Endodermal cell (in vitro differentiated cells): ENCODE results near the gene SEMA3D. TPM values are rescaled to one million over a fixed set of nuclear protein-coding genes. Genes with fewer than 3 reads are reported as not detected.

Experiments
- DNase-seq: peaks from one replicate; pipeline ENCODE4 v3.0.0-alpha.2; 2017
- H3K27ac ChIP-seq: 2 replicates; pipeline ENCODE4 v1.5.1; 2013; ENCODE audit warnings: mild to moderate bottlenecking, low read depth, low read length, moderate library complexity
- H3K27me3 ChIP-seq: 2 replicates; pipeline ENCODE4 v1.6.1; 2013; ENCODE audit warnings: mild to moderate bottlenecking, low read length, moderate library complexity; ENCODE audit not compliant: insufficient read depth, control insufficient read depth, poor library complexity, severe bottlenecking
- H3K36me3 ChIP-seq: 2 replicates; pipeline ENCODE4 v1.7.0; 2013; ENCODE audit warnings: mild to moderate bottlenecking, low read length, moderate library complexity; ENCODE audit not compliant: control insufficient read depth, insufficient read depth
- H3K4me1 ChIP-seq: one replicate; pipeline ENCODE4 v1.7.0; 2013; ENCODE audit warnings: low read length; ENCODE audit not compliant: control insufficient read depth, insufficient read depth
- H3K4me3 ChIP-seq: 2 replicates; pipeline ENCODE4 v1.5.1; 2013; ENCODE audit warnings: mild to moderate bottlenecking, low read length, moderate library complexity
- H3K9ac ChIP-seq: 2 replicates; pipeline ENCODE4 v1.6.1; 2013; ENCODE audit warnings: mild to moderate bottlenecking, low read length, moderate library complexity; ENCODE audit not compliant: poor library complexity, severe bottlenecking; ENCODE audit errors: extremely low read depth
- H3K9me3 ChIP-seq: 2 replicates; pipeline ENCODE4 v1.6.1; 2013; ENCODE audit warnings: mild to moderate bottlenecking, low read length, moderate library complexity; ENCODE audit not compliant: control insufficient read depth
- H3K27ac Mint-ChIP-seq: 2 replicates; pipeline ENCODE4 v1.8.0; 2020; ENCODE audit warnings: mixed read lengths
- H3K27me3 Mint-ChIP-seq: 2 replicates; pipeline ENCODE4 v1.8.0; 2021; ENCODE audit warnings: mild to moderate bottlenecking, mixed read lengths; ENCODE audit not compliant: insufficient read depth
- H3K36me3 Mint-ChIP-seq: 2 replicates; pipeline ENCODE4 v1.8.0; 2020; ENCODE audit warnings: low read depth, mixed read lengths
- H3K4me1 Mint-ChIP-seq: 2 replicates; pipeline ENCODE4 v1.8.0; 2020; ENCODE audit warnings: mixed read lengths
- H3K4me3 Mint-ChIP-seq: 2 replicates; pipeline ENCODE4 v1.8.0; 2020; ENCODE audit warnings: mild to moderate bottlenecking, moderate library complexity, mixed read lengths
- H3K9me3 Mint-ChIP-seq: 2 replicates; pipeline ENCODE4 v1.8.0; 2020; ENCODE audit warnings: mild to moderate bottlenecking, mixed read lengths
- WGBS, 2 experiments: methylation state at CpG; one replicate each; pipeline versions ENCODE4 v1.1.5 to v1.1.7; 2013; ENCODE audit warnings: missing lambda C conversion rate in 2 of 2, mixed read lengths in 1 of 2; ENCODE audit not compliant: insufficient coverage in 1 of 2, insufficient read length in 1 of 2; 5-methylcytosine and 5-hydroxymethylcytosine counted together
- total RNA-seq, 2 donors: library from RNA; stranded (reverse); fragmentation: NEBNext Ultra II Directional in 1 of 2; extraction: Animal tissue kit (Norgen Biotek cat#: 25700) in 1 of 2; gene quantifications; 2 replicates in 1 of 2; 3 replicates in 1 of 2; pipeline ENCODE4 v1.2.1, GENCODE V29; 2021
- TF ChIP-seq, protein P1 (sequence below): fragments of 200-600 bp; sonication (generic); conservative IDR thresholded peaks from 2 replicates; pipeline ENCODE4 v1.5.0; 2021; ENCODE audit warnings: antibody characterized with exemption, mild to moderate bottlenecking

SEMA3D gene
- total RNA-seq, 2 donors from 2014 or later: 6.5 to 13.9 TPM

DNA sequence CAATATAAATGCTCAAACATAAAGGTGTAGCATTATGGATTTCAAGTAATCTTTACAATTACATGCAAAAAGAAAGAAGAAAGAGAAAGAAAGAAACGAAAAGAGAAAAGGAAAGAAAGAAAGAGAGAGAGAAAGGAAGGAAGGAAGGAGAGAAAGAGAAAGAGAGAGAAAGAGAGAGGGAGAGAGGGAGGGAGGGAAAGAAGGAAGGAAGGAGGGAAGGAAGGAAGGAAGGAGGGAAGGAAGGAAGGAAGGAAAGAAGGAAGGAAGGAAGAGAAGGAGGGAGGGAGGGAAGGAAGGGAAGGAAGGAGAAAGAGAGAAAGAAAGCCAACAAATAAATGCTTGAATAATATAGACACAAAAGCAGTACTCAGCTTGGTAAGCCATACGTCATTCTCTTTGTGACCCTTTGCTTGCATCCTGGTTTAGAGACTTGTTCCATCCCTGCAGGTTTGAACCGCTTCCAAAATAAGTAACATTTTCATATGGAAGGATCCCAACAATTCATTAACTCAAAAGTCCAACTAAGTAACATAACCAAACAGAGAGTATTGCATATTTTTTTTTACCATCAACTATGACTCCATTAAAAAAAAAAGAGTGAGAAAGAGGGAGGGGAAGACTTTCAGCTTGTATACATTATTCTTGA lies 95.8 kb downstream of the SEMA3D start:
- H3K4me1 Mint-ChIP-seq: no peaks in the 10 kb centered on the region
- H3K27me3 Mint-ChIP-seq: no peaks in the 10 kb centered on the region
- H3K27ac ChIP-seq: no peak overlapping the region

DNA sequence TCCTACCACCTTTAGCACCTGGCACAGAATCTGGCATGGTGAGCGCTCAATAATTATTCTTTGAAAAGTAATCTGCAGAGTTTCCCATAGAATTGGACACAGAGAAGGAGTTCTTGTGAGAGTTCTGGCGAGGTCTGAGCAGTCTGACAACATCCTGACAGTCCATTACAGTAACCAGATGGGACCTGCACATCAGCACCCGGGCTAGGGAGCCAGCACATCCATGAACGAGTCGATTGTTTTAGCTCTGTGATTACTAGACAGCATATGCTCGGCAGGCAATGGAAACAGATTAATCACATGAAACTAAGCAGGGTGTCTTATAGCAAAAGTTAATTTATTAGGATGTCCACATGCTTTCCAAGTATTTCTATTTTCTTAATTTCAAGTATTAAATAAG lies 96.7 kb downstream of the SEMA3D start:
- no peak overlapping the region for H3K27ac Mint-ChIP-seq
- H3K27me3 Mint-ChIP-seq: no peaks in the 10 kb centered on the region
- Histone ChIP-seq H3K36me3 (no peaks in the 10 kb centered on the region), H3K9me3 (no peaks in the 10 kb centered on the region), H3K27ac (no peak overlapping the region), H3K4me3 (no peak overlapping the region), H3K27me3 (no peaks in the 10 kb centered on the region), H3K9ac (no peak overlapping the region), H3K4me1 (no peaks in the 10 kb centered on the region)
- H3K4me1 Mint-ChIP-seq: no peaks in the 10 kb centered on the region
- WGBS, 2 experiments: 84 to 88% methylated on average over 5 to 6 of the region's 6 CpGs
- H3K36me3 Mint-ChIP-seq: no peaks in the 10 kb centered on the region
- TF ChIP-seq, protein P1, sequence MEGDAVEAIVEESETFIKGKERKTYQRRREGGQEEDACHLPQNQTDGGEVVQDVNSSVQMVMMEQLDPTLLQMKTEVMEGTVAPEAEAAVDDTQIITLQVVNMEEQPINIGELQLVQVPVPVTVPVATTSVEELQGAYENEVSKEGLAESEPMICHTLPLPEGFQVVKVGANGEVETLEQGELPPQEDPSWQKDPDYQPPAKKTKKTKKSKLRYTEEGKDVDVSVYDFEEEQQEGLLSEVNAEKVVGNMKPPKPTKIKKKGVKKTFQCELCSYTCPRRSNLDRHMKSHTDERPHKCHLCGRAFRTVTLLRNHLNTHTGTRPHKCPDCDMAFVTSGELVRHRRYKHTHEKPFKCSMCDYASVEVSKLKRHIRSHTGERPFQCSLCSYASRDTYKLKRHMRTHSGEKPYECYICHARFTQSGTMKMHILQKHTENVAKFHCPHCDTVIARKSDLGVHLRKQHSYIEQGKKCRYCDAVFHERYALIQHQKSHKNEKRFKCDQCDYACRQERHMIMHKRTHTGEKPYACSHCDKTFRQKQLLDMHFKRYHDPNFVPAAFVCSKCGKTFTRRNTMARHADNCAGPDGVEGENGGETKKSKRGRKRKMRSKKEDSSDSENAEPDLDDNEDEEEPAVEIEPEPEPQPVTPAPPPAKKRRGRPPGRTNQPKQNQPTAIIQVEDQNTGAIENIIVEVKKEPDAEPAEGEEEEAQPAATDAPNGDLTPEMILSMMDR: no peak
- no peaks in the 10 kb centered on the region for H3K9me3 Mint-ChIP-seq
- no peak overlapping the region for H3K4me3 Mint-ChIP-seq
- DNase-seq: no peak

More for the DNA sequence above, 95.8 kb downstream of the SEMA3D start:
- no peak overlapping the region for H3K27ac Mint-ChIP-seq
- no peaks in the 10 kb centered on the region for H3K9me3 Mint-ChIP-seq
- Histone ChIP-seq H3K4me3 (no peak overlapping the region), H3K27me3 (no peaks in the 10 kb centered on the region), H3K36me3 (no peaks in the 10 kb centered on the region), H3K9ac (no peak overlapping the region), H3K4me1 (no peaks in the 10 kb centered on the region), H3K9me3 (no peaks in the 10 kb centered on the region)
- H3K36me3 Mint-ChIP-seq: no peaks in the 10 kb centered on the region
- WGBS, 2 experiments: 88 to 89% methylated on average over 3 of the region's 3 CpGs
- TF ChIP-seq, protein P1: no peak
- DNase-seq: no peak
- no peak overlapping the region for H3K4me3 Mint-ChIP-seq

DNA sequence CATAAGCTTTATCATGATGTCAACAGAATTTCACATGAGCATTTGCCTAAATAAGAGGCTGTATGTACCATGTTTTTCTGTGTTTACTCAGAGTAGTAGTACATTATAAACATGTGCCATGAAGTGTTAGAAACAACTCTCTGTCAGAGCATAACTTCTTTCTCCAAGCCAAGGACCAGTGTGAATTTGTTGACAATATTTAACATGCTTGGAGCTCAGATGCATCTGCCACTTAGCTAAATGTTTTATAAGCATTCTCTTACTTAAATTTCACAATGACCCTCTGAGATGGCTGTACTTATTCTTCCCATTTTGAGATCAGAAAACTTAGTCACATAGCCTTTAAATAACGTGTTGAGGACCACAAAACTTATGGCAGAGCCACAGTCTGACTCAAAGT lies 105.0 kb downstream of the SEMA3D start:
- Histone ChIP-seq H3K4me1 (no peaks in the 10 kb centered on the region), H3K9me3 (no peaks in the 10 kb centered on the region), H3K36me3 (no peaks in the 10 kb centered on the region), H3K27ac (no peak overlapping the region), H3K9ac (no peak overlapping the region), H3K27me3 (no peaks in the 10 kb centered on the region), H3K4me3 (no peak overlapping the region)
- Mint-ChIP-seq H3K9me3 (peaks cover 4% of the 10 kb centered on the region), H3K27me3 (no peaks in the 10 kb centered on the region), H3K4me3 (no peak overlapping the region), H3K27ac (no peak overlapping the region), H3K36me3 (no peaks in the 10 kb centered on the region), H3K4me1 (no peaks in the 10 kb centered on the region)
- no peak for DNase-seq
- TF ChIP-seq, protein P1: no peak
- WGBS, 2 experiments: 55 to 79% methylated on average over 1 of the region's 1 CpG
